ENCODE measurements around the gene ZNF296. TPM values are rescaled to one million over a fixed set of nuclear protein-coding genes. Genes with fewer than 3 reads are reported as not detected.

The ZNF296 gene
- total RNA-seq, 4 donors from 2014 or later: 0.31 to 1.7 (median 1.1) TPM

DNA sequence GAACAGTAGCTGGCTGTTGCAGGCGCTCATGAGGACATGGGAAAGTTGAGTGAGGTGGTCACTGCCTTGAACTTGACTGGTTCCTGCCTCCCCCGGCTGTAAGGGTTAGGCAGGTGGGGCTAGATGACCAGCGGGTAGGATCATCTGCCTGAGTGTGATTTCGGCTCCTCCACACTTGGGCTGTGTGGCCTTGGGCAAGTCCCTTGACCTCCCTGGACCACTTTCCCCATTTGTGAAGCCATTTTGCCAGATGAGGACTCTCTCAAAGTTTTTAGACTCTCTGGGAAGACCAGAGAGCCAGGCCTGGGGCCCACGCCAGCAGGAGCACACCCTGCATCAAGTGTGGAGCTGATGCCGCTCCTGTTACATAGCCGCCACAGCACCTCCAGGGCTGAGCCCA, 26.2 kb upstream of the ZNF296 start:
- DNase-seq (ENCODE audit: low spot score): no peak
- TF ChIP-seq, protein P1, sequence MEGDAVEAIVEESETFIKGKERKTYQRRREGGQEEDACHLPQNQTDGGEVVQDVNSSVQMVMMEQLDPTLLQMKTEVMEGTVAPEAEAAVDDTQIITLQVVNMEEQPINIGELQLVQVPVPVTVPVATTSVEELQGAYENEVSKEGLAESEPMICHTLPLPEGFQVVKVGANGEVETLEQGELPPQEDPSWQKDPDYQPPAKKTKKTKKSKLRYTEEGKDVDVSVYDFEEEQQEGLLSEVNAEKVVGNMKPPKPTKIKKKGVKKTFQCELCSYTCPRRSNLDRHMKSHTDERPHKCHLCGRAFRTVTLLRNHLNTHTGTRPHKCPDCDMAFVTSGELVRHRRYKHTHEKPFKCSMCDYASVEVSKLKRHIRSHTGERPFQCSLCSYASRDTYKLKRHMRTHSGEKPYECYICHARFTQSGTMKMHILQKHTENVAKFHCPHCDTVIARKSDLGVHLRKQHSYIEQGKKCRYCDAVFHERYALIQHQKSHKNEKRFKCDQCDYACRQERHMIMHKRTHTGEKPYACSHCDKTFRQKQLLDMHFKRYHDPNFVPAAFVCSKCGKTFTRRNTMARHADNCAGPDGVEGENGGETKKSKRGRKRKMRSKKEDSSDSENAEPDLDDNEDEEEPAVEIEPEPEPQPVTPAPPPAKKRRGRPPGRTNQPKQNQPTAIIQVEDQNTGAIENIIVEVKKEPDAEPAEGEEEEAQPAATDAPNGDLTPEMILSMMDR (IDR thresholded peaks at IDR 0.05): no peak
- no peak for ATAC-seq (ENCODE audit: low FRiP score)

DNA sequence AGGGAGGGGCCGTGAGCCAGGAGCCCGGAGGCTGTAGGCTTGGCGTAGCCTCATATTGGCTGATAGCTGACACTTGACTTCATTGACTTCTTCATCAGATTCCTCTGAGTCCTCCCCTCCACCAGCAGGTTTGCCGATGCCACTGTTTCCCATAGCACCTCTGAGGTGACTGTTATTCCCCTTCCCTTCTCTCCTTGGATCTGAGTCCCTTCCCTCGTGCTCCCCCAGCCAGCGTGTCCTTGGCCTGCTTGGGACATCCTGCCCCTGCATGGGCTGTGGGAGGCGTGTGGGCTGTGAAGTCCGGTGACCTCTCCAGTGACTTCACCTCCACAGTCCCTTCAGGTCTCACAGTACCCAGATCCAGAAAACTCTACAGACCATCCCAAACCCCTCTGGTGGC, 25.5 kb upstream of the ZNF296 start:
- no peak for ATAC-seq (ENCODE audit: low FRiP score)
- TF ChIP-seq, protein P1 (IDR thresholded peaks at IDR 0.05): no peak
- DNase-seq (ENCODE audit: low spot score): no peak

DNA sequence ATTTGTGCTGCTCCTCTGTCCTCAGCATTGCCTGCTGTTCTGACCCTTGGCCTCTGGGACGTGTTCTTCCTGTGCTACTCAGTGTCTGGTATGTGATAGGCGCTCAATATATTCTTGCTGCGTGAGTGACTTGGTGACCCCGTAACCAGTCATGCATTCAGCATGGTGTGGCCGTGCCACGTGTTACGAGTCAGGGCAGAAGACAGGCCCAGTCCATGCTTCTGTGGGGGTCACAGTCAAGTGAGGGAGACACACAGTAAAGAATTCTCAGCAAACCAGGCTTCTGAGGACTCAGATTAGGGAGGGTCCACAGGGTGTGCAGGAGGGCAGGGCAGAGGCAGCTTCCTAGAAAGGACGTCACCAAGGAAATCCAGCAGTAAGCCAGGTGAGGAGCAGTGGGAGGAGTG, 24.6 kb upstream of the ZNF296 start:
- DNase-seq (ENCODE audit: low spot score): no peak
- TF ChIP-seq, protein P1 (IDR thresholded peaks at IDR 0.05): no peak
- no peak for ATAC-seq (ENCODE audit: low FRiP score)

DNA sequence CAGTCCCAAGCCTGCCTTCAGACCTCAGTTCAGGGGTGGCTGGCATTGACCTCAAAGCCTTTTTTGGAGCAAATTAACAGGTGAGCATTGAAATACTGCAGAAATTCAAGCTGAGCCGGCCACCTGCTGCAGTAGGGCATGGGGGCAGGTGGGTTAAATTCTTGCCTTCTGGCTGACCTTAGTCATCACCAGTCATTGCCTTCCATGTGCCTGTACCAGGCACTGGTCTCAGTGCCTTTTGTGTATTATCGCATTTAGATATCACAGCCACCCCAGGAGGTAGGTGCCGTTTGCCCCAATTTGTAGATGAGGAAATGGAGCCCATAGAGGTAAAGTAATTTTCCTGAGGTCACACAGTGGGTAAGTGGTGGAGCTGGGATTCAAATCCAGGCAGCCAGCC, 23.9 kb upstream of the ZNF296 start:
- no peak for DNase-seq (ENCODE audit: low spot score)
- no peak for ATAC-seq (ENCODE audit: low FRiP score)
- TF ChIP-seq, protein P1 (IDR thresholded peaks at IDR 0.05): no peak

DNA sequence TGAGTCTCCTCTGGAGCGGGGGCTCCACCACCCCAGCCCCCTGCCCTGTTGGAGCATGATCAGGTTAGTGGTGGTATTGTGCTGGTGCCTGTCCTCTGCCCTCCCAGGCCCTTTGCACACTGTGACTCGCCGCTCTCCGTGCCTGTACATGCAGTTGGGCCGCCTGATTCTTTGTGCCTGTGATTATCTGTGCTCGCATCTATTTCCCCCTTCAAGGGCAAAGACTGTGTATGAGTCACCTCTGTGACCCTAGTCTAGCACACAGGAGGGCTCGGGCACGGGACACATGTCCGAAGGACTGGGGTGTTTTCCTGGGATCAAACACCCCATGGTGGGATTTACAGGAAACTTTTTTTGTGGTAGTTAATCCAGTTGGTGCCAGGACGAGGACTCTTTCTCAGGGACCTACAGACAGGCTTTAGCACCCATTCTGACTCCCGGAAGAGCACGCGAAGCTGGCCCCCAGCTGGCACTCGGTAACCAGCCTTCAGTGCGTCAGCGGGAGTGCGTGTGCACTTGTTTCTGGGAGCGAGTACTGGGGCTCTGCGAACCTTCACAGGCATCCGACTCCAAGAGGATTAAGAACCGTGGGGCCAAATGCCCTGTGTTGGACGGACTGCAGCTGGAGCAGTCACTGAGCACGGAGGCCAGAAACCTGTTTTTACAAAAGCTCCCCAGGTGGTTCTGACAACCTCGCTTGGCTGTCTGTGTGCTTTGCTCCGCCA, 23.4 kb upstream of the ZNF296 start:
- ATAC-seq (ENCODE audit: low FRiP score) (no peak), DNase-seq (ENCODE audit: low spot score) (no peak)
- TF ChIP-seq, protein P1 (IDR thresholded peaks at IDR 0.05): no peak

DNA sequence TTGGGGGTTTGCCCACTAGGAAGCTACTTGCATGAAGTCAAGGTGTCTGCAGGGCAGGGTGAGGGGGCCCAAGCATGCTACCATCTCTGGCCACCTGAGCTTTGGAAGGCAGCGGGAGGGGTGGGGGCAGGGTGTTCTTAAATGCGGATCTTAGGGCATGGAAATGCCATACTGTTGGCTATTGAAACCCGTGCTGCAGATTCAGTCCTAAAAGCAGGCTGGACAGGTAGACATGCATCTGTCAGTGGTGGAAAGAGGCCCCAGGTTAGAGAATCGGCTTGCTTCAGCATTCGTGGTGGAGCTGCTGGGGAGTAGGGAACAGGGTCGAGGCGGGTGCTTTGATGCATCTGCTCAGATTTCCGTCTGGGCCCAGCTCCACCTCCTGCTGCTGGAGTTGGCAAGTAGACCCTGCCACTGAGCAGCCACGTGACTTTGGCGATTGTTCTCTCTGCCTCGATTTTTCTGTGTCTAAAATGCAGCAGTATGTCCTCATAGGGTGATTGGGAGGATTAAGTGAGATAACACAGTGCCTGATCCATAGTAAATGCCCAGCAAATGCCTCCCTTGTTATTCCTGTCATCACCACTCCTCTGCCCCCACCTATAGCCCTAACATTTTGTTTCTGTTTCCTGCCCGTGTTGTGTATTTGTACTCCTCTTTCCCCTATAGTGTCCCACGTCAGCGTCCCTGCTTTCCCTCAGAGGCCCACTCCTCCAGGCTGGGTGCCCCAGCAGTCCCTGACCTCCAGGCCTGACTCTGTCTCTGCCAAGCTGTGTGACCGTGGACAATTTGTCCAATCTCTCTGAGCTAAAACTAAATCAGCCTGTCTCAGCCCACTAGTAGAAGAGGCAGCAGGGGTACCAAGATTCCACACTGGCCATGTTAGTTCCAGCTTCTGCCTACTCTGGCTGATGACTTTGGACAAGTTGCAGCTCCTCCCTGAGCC, 22.5 kb upstream of the ZNF296 start:
- TF ChIP-seq, protein P1 (IDR thresholded peaks at IDR 0.05): no peak
- ATAC-seq (ENCODE audit: low FRiP score) (no peak), DNase-seq (ENCODE audit: low spot score) (no peak)

Measured in omental fat pad (tissue), 4 donors.